Tibial nerve (tissue), 4 donors: Measurements from ENCODE around the gene SMAD6.

ENCODE experiments used
- EP300 ChIP-seq, 2 donors: sonication (generic); formaldehyde crosslinking; IDR thresholded peaks; one replicate each; pipeline ENCODE4 v1.6.1; 2017; ENCODE audit warnings: antibody characterized with exemption in 2 of 2, mild to moderate bottlenecking in 1 of 2
- POLR2A ChIP-seq, 2 donors: fragments of 450-650 bp; IDR thresholded peaks; one replicate each; pipeline ENCODE4 v1.6.1; 2017; ENCODE audit warnings: antibody characterized with exemption in 2 of 2, mild to moderate bottlenecking in 2 of 2, moderate library complexity in 2 of 2
- TF ChIP-seq, protein P1 (sequence below), 5 experiments: fragments of 200-600 bp in 3 of 5; fragments of 450-650 bp in 2 of 5; sonication (generic) in 3 of 5; IDR thresholded peaks; one replicate each; pipeline ENCODE4 v1.5.1; 2016 to 2019; ENCODE audit warnings: antibody characterized with exemption in 5 of 5, mild to moderate bottlenecking in 3 of 5, moderate library complexity in 2 of 5

DNA sequence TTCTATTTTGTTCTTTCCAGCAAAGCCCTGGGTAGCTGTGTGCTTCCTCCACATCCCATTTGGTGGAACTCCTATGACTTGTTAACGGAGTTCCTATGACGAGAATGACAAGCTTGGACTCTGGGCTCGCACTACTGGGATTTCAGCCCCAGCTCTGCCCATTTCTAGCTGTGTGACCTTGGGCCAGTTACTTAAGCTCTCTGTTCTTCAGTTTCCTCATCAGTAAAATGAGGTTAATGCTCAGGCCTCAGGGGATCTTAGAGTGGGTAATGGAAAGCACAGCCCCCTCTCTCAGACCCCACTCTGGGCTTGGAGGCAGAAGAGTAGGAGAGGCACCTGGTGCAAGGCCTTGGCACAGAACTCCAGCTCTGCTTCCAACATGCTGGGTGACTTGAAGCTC, 123.1 kb downstream of the SMAD6 start:
- TF ChIP-seq, protein P1, sequence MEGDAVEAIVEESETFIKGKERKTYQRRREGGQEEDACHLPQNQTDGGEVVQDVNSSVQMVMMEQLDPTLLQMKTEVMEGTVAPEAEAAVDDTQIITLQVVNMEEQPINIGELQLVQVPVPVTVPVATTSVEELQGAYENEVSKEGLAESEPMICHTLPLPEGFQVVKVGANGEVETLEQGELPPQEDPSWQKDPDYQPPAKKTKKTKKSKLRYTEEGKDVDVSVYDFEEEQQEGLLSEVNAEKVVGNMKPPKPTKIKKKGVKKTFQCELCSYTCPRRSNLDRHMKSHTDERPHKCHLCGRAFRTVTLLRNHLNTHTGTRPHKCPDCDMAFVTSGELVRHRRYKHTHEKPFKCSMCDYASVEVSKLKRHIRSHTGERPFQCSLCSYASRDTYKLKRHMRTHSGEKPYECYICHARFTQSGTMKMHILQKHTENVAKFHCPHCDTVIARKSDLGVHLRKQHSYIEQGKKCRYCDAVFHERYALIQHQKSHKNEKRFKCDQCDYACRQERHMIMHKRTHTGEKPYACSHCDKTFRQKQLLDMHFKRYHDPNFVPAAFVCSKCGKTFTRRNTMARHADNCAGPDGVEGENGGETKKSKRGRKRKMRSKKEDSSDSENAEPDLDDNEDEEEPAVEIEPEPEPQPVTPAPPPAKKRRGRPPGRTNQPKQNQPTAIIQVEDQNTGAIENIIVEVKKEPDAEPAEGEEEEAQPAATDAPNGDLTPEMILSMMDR (IDR thresholded peaks at IDR 0.05) = no peak
- TF ChIP-seq POLR2A (IDR thresholded peaks at IDR 0.05) (no peak), EP300 (IDR thresholded peaks at IDR 0.05) (no peak)
